ENCODE measurements around the gene MLH3. TPM values are rescaled to one million over a fixed set of nuclear protein-coding genes. Genes with fewer than 3 reads are reported as not detected.

The MLH3 gene
- total and polyA plus RNA-seq, 2 of the 13 experiments (the other 11 are each of a cell fraction or from before 2014, with no cell fraction given), result 14.4 to 24.8 TPM

DNA sequence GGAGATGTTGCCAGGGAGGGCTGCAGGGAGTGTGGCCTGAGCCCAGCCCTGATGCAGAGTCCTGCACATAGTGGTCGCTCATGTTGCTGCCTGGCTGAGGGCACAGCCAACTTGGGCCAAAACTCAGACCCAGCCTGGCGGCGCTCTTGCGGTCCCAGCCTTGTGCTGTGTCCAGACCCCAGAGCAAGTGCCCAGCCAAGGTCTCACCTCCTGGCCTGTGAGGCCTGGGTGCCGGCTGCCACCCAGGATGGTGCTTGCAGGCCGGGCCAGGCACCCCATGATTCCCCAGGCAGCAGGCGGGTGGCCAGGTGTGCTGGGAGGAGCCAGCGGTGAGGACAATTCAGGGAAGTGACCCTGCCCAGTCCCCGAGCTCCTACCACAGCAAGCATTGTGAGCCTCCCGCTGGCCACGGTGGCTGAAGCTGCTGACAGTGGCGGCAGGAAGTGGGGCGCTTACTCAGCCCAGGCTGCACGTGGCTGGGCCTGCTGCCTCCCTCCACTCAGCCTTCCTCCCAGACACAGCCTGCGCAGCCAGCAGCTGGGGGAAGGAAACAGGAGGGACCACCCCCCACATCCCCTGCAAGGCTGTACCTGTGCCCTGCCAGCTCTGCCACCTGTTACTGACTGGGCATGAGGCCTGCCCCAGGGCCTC lies 78.1 kb downstream of the MLH3 start (continued):
- TF ChIP-seq GTF3A (CRISPR knock-in tag; conservative IDR thresholded peaks at IDR 0.05) (no peak), CBFB (CRISPR knock-in tag; IDR thresholded peaks at IDR 0.05) (no peak), TAF1 (CRISPR knock-in tag; IDR thresholded peaks at IDR 0.05) (no peak), AKAP8 (CRISPR knock-in tag; IDR thresholded peaks at IDR 0.05) (no peak), SSRP1 (CRISPR knock-in tag; IDR thresholded peaks at IDR 0.05) (no peak), ZNF589 (CRISPR knock-in tag; conservative IDR thresholded peaks at IDR 0.05) (no peak), ATRX (CRISPR knock-in tag; IDR thresholded peaks at IDR 0.05; ENCODE audit: borderline replicate concordance) (no peak), TRIM24 (CRISPR knock-in tag; IDR thresholded peaks at IDR 0.05) (no peak), MED8 (CRISPR knock-in tag; IDR thresholded peaks at IDR 0.05; ENCODE audit: insufficient replicate concordance) (no peak), ZNF44 (CRISPR knock-in tag; IDR thresholded peaks at IDR 0.05) (no peak), ZNF432 (CRISPR knock-in tag; IDR thresholded peaks at IDR 0.05; ENCODE audit: borderline replicate concordance) (no peak), NCOA5 (CRISPR knock-in tag; IDR thresholded peaks at IDR 0.05) (no peak), SALL1 (CRISPR knock-in tag; IDR thresholded peaks at IDR 0.05) (peak; percentile 50; the same call in 1 of the 2 replicates), ELF3 (CRISPR knock-in tag; IDR thresholded peaks at IDR 0.05) (peak; percentile 51; the same call in 1 of the 2 replicates), ZNF569 (CRISPR knock-in tag; IDR thresholded peaks at IDR 0.05; ENCODE audit: borderline replicate concordance) (no peak), FOXK1 (CRISPR knock-in tag; IDR thresholded peaks at IDR 0.05; ENCODE audit: borderline replicate concordance, low read depth) (no peak), ZNF552 (CRISPR knock-in tag; IDR thresholded peaks at IDR 0.05; ENCODE audit: borderline replicate concordance) (no peak), IKZF1 (IDR thresholded peaks at IDR 0.05) (no peak), ZFY (CRISPR knock-in tag; IDR thresholded peaks at IDR 0.05) (peak; percentile 64)
- TF ChIP-seq, protein P1, sequence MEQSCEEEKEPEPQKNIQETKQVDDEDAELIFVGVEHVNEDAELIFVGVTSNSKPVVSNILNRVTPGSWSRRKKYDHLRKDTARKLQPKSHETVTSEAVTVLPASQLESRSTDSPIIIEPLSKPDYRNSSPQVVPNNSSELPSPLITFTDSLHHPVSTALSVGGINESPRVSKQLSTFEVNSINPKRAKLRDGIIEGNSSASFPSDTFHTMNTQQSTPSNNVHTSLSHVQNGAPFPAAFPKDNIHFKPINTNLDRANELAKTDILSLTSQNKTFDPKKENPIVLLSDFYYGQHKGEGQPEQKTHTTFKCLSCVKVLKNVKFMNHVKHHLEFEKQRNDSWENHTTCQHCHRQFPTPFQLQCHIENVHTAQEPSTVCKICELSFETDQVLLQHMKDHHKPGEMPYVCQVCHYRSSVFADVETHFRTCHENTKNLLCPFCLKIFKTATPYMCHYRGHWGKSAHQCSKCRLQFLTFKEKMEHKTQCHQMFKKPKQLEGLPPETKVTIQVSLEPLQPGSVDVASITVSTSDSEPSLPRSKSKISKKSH (CRISPR knock-in tag; IDR thresholded peaks at IDR 0.05; ENCODE audit: borderline replicate concordance), result no peak
- TF ChIP-seq, protein P2, sequence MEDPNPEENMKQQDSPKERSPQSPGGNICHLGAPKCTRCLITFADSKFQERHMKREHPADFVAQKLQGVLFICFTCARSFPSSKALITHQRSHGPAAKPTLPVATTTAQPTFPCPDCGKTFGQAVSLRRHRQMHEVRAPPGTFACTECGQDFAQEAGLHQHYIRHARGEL (CRISPR knock-in tag; IDR thresholded peaks at IDR 0.05), result no peak
- TF ChIP-seq, protein P3, sequence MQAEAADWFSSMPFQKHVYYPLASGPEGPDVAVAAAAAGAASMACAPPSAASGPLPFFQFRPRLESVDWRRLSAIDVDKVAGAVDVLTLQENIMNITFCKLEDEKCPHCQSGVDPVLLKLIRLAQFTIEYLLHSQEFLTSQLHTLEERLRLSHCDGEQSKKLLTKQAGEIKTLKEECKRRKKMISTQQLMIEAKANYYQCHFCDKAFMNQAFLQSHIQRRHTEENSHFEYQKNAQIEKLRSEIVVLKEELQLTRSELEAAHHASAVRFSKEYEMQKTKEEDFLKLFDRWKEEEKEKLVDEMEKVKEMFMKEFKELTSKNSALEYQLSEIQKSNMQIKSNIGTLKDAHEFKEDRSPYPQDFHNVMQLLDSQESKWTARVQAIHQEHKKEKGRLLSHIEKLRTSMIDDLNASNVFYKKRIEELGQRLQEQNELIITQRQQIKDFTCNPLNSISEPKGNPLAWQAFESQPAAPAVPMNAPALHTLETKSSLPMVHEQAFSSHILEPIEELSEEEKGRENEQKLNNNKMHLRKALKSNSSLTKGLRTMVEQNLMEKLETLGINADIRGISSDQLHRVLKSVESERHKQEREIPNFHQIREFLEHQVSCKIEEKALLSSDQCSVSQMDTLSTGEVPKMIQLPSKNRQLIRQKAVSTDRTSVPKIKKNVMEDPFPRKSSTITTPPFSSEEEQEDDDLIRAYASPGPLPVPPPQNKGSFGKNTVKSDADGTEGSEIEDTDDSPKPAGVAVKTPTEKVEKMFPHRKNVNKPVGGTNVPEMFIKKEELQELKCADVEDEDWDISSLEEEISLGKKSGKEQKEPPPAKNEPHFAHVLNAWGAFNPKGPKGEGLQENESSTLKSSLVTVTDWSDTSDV (CRISPR knock-in tag; IDR thresholded peaks at IDR 0.05), result 0 out of 2 replicates have a peak, but pooled peaks have one; percentile 58
- TF ChIP-seq, protein P4, sequence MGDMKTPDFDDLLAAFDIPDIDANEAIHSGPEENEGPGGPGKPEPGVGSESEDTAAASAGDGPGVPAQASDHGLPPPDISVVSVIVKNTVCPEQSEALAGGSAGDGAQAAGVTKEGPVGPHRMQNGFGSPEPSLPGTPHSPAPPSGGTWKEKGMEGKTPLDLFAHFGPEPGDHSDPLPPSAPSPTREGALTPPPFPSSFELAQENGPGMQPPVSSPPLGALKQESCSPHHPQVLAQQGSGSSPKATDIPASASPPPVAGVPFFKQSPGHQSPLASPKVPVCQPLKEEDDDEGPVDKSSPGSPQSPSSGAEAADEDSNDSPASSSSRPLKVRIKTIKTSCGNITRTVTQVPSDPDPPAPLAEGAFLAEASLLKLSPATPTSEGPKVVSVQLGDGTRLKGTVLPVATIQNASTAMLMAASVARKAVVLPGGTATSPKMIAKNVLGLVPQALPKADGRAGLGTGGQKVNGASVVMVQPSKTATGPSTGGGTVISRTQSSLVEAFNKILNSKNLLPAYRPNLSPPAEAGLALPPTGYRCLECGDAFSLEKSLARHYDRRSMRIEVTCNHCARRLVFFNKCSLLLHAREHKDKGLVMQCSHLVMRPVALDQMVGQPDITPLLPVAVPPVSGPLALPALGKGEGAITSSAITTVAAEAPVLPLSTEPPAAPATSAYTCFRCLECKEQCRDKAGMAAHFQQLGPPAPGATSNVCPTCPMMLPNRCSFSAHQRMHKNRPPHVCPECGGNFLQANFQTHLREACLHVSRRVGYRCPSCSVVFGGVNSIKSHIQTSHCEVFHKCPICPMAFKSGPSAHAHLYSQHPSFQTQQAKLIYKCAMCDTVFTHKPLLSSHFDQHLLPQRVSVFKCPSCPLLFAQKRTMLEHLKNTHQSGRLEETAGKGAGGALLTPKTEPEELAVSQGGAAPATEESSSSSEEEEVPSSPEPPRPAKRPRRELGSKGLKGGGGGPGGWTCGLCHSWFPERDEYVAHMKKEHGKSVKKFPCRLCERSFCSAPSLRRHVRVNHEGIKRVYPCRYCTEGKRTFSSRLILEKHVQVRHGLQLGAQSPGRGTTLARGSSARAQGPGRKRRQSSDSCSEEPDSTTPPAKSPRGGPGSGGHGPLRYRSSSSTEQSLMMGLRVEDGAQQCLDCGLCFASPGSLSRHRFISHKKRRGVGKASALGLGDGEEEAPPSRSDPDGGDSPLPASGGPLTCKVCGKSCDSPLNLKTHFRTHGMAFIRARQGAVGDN (CRISPR knock-in tag; IDR thresholded peaks at IDR 0.05), result peak; percentile 97

Data from HepG2 (cell line).